Stimulated activated CD8-positive, alpha-beta memory T cell treated with anti-CD3 and anti-CD28 coated beads, Interleukin-7, amount 100 ng/mL, for 48 hours (primary cell): ENCODE results near the gene CELF2.
A peak's percentile ranks its signal among the peaks of the same experiment; 100 is the strongest.
"Not testable (repeated sequence)": the region's sequence is repeated elsewhere in the genome, so short reads cannot be mapped to it uniquely, and the experiment has no call there.

Source experiments
- DNase-seq, 2 donors: peaks; one replicate each; pipeline ENCODE4 v3.0.0-alpha.2; 2020; ENCODE audit warnings: low read depth in 1 of 2; ENCODE audit errors: extremely low read depth in 1 of 2

Gene CELF2

GRCh38 chr10:11120711-11121110 is 103.0 kb downstream of the CELF2 start:
- no peak for DNase-seq

- DNase-seq, result not testable (repeated sequence)
These were observed 106.2 kb downstream of the CELF2 start for GRCh38 chr10:11123892-11124291.

- no peak for DNase-seq
These were observed 107.3 kb downstream of the CELF2 start for GRCh38 chr10:11125004-11125403.

DNA sequence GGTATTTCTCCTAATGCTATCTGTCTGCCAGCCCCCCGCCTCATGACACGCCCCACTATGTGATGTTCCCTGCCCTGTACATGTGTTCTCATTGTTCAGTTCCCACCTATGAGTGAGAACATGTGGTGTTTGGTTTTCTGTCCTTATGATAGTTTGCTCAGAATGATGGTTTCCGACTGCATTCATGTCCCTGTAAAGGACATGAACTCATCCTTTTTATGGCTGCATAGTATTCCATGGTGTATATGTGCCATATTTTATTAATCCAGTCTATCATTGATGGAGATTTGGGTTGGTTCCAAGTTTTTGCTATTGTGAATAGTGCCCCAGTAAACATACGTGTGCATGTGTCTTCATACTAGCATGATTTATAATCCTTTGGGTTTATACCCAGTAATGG is 109.3 kb downstream of the CELF2 start:
- not testable (repeated sequence) for DNase-seq

DNA sequence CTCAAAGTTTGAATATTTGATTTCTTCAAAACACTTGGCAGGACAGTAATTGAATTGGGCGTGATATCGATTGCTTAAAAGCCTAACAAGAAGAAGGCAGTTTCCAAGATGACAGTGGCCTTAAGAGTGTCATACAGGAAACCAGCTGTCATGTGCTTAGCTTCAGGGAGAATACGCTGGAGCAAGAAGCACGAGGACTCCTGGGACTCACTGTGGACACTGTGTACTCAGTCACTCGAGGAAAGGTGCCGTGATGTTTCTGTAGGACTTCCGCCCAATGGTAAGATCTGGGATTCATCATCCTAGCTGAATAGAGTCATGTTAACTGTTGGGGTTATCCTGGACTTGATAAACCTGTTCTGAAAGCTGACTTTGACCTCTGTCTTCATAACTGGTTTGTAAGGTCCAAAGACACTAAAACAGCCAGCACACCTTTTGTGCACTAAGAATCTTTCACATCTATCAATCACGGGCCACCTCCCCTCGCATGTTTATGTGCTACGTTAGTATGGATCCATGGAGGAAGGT is 113.5 kb downstream of the CELF2 start:
- DNase-seq, result no peak

- DNase-seq, result no peak
These were observed 116.7 kb downstream of the CELF2 start for GRCh38 chr10:11134411-11134810.

GRCh38 chr10:11135709-11136108 is 118.0 kb downstream of the CELF2 start:
- no peak for DNase-seq

- DNase-seq, result no peak
These were observed 120.8 kb downstream of the CELF2 start for GRCh38 chr10:11138314-11139033.

DNA sequence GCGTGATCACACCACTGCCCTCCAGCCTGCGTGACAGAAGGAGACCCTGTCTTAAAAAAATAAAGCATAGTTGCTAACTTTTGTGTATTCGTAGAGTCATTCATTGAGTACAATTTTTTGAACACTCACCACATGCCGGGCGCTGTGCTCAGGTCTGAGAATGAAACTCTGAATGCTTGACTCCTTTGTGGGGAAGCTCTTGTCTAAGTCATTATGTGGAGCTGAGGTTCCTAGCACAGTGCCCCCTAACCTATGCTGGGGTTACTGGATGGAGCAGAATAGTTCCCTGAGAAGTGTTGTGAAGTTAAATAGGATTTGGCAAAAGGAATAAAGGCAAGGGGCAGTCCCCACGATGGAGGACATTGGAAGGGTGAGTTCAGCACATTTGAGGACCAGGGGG is 123.3 kb downstream of the CELF2 start:
- DNase-seq, result no peak

DNA sequence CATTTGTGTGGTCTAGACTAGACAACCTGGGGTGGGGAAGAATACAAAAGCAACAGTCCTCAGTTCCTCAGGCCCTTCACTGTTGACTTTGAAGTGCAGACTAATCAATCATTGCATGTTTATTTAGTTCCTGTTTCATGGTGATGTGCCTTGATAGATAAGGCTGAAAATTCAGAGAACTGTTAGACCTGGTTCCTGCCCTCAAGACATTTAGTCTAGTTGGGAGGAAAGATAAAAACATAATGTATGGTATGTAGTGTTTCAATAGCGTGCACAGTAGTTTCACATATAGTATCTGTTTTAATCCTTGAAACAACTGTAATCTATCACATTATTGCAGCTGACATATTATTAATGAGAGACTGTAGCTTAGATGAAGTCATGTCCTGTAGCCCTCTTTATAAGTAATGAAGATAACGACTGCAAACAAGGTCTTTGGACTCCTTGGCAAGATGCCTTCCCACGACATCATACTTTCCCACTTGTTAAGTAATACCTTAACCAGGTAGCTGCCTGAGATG is 124.0 kb downstream of the CELF2 start:
- no peak for DNase-seq

- DNase-seq, result no peak
These were observed 125.1 kb downstream of the CELF2 start for GRCh38 chr10:11142777-11143176.

- no peak for DNase-seq
These were observed 125.6 kb downstream of the CELF2 start for GRCh38 chr10:11143242-11143641.

DNA sequence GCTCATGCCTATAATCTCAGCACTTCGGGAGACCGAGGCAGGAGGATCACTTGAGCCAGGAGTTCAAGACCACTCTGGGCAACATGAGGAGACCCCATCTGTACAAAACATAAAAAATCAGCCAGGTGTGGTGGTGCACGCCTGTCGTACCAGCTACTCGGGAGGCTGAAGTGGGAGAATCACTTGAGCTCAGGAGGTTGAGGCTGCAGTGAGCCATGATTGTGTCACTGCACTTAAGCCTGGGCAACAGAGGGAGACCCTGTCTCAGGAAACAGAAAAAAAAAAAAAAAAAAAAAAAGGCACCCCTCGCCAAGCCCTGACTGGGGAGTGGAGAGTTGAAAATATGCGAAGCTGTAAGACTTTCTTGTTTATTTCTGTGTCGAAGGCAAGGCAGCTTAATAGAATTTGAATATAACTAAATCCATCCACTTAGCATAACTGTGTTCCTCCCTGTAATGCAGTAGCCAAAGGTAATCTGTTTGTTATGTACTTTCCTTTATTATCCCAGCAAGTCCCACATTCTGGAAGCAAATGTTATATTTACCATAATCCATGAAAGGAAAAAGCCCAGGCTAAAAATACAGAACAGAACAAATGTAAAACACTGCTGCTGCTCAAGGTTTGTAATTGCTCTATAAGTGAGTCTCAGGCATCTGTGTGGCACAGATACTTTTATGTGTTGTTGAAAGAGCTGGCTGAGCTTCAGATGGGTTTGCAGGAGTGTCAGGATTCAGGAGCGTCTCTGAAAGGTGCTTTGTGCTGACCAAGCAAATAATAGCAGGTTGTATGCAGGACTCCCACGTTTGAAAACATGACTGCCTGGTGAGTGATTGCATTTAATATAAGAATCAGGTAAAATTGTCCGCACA is 127.2 kb downstream of the CELF2 start:
- DNase-seq, result no peak

DNA sequence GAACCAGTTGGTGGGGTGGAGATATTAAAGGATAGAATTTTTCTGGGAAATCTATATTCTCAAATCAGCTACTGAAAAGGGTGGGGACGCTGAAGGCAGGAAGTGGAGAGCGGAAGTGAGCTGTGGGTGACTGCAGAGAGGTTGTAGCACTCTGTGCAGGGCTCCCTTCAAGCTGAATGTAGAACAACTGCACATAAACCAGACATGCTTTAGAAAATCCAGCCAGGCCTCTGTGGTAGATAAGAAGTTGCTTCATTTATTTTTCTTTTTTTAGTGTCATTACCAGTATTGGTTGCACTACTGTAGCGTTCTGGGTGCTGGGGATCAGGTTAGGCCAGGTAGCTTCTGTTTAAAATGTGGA is 127.8 kb downstream of the CELF2 start:
- DNase-seq, result peak in 1 of 2 donors; percentile 50

GRCh38 chr10:11146402-11147171 is 128.9 kb downstream of the CELF2 start:
- no peak for DNase-seq

DNA sequence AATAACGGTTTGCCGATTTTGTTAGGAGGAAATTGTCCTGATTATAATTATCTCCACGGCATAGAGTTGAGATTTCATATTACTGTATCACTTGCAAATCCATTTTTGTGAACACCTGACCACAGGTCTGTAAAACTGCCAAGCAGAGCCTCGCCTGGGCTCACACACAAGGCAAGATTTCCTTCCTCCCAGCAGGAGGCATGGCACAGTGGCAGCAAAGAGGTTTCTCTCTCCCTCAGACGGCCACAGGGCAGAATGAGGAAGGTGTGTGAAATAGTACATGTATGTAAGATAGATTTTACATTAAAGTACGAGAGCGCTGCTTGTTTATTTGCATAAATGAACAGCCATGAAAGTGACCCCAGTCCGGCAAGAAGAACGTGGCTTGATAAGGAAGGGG is 130.1 kb downstream of the CELF2 start:
- no peak for DNase-seq

DNA sequence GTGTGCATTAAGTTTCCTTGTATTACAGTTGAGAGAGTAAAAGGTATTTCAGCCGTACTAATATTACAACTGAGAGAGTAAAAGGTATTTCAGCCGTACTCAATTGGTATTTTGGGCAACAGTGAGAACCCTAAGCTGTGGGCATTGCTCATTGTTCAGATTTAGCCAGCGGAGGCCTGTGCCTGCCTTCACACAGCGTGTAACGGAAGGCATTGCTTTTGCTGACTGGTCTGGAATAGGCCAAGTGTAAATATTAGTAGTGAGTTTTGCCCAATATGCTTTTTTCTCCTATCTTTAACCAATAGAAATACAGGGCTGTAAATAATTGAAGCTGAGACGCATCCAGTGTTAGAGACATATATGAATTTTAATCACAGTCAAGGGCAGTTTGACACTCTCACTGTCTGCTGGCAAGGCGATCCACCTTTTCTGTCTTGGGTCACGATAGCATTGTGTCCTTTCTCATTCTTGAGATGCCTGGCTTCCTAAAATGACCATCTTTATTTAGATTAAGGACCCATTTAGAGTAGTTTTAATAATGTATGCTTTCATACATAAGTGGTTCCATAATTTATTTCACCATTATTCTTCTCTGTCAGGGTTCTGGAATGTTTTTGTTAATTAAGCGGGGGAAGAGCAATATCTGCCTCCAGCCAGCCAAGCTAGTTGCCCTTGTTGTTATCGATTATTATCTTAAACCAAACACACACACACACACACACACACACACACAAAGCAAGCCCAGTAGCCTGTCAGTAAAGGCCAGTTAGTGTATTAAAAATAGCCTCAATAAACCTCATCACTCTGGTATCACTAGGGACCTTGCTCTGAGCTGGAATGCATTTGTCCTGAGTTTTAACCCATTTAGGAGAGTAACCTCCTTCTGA is 130.7 kb downstream of the CELF2 start:
- no peak for DNase-seq

- no peak for DNase-seq
These were observed 132.1 kb downstream of the CELF2 start for GRCh38 chr10:11149807-11150141.

DNA sequence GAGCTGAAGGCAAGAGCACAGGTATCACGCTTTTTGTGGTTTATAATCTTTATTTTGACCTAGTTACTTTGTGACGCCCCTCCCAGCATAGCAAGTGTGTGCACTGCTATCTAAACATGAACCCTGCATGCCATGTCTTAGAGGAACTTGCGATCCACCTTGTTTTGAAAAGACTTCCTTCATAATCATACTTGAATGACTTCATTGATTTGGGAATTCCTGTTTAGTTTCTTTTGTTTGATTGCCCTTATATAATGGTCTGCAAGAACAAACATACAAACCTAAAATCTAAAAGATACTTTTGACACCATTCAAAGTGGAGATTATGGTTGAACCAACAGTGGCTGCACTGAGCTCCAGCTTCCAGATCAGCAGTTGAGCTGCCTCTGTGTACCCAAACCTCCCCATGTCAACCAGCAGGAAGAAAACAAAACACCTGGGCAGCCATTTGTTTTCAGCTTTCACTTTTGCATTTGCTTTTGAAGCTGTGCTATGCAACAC is 132.6 kb downstream of the CELF2 start:
- no peak for DNase-seq

GRCh38 chr10:11150879-11151415 is 133.3 kb downstream of the CELF2 start:
- DNase-seq, result no peak
